Measurements from ENCODE around the gene CPXM1. TPM values are rescaled to one million over a fixed set of nuclear protein-coding genes. Genes with fewer than 3 reads are reported as not detected.

The CPXM1 gene
- total and polyA plus RNA-seq, 4 donors: 0.08 to 5.5 (median 0.16) TPM

- Histone ChIP-seq H3K9me3 (ENCODE audit: control insufficient read depth in 4 of 4, low read length in 3 of 4) (no peaks in the 10 kb centered on the region), H3K9ac (ENCODE audit: low read depth in 1 of 2, low read length in 2 of 2) (no peak overlapping the region), H3K4me1 (ENCODE audit: control insufficient read depth in 4 of 4, insufficient read depth in 4 of 4, low read length in 3 of 4) (no peaks in the 10 kb centered on the region), H3K36me3 (ENCODE audit: control insufficient read depth in 4 of 4, insufficient read depth in 3 of 4, low read depth in 1 of 4, low read length in 3 of 4) (no peaks in the 10 kb centered on the region), H3K27me3 (ENCODE audit: control insufficient read depth in 4 of 4, insufficient read depth in 4 of 4, low read length in 3 of 4) (no peaks in the 10 kb centered on the region), H3K27ac (ENCODE audit: low read depth in 1 of 2, low read length in 2 of 2) (no peak overlapping the region), H3K4me3 (ENCODE audit: low read depth in 1 of 3, low read length in 3 of 3) (no peak overlapping the region)
- TF ChIP-seq ZBTB33 (IDR thresholded peaks at IDR 0.05) (no peak), NR2F2 (IDR thresholded peaks at IDR 0.05) (no peak), HNF4G (IDR thresholded peaks at IDR 0.05) (no peak), JUND (IDR thresholded peaks at IDR 0.05) (no peak), YY1 (IDR thresholded peaks at IDR 0.05) (no peak), TAF1 (conservative IDR thresholded peaks at IDR 0.05) (no peak), REST (IDR thresholded peaks at IDR 0.05) (no peak), FOXA1 (IDR thresholded peaks at IDR 0.05) (no peak)
- no peak for DNase-seq (ENCODE audit: low spot score)
- WGBS: 89% methylated on average over 7 of the region's 7 CpGs
Measured at GRCh38 chr20:2760297-2760951, 40.0 kb downstream of the CPXM1 start.

DNA sequence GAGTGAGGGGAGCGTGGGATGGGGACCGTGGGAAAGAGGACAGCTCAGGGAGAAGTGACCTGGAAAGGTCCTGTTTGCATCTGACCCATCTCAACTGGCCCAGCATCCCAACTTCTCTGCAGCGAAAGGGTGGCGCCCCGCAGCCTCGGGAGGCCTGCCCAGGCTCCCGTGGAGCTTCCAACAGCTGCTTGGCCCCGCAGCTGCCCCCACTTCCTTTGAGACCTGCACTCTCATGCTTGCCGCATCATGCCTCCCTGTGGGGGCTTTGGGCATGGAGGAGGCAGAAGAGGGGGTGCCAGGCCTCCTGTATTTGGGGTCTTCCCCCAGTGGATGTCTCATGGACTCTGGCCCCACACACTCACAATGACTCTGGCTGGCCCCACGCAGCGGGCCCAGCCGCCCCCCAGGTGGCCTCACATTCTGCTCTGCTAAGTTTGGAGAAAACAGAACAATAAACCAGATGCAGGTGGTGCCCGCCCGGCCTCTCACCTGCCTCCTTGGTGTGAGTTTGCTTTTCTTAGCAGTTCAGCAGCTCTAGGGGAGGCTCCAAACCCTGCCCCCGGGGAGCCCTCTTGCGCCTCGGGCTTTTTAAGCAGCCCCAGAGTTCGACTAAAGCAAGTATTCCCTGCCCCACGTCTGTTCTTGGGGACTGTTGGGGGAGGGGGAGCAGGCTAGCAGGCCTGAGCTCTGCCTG, 40.7 kb downstream of the CPXM1 start:
- Histone ChIP-seq H3K9ac (ENCODE audit: low read depth in 1 of 2, low read length in 2 of 2) (no peak overlapping the region), H3K36me3 (ENCODE audit: control insufficient read depth in 4 of 4, insufficient read depth in 3 of 4, low read depth in 1 of 4, low read length in 3 of 4) (no peaks in the 10 kb centered on the region), H3K27me3 (ENCODE audit: control insufficient read depth in 4 of 4, insufficient read depth in 4 of 4, low read length in 3 of 4) (no peaks in the 10 kb centered on the region), H3K9me3 (ENCODE audit: control insufficient read depth in 4 of 4, low read length in 3 of 4) (no peaks in the 10 kb centered on the region), H3K4me3 (ENCODE audit: low read depth in 1 of 3, low read length in 3 of 3) (no peak overlapping the region), H3K4me1 (ENCODE audit: control insufficient read depth in 4 of 4, insufficient read depth in 4 of 4, low read length in 3 of 4) (no peaks in the 10 kb centered on the region), H3K27ac (ENCODE audit: low read depth in 1 of 2, low read length in 2 of 2) (no peak overlapping the region)
- no peak for DNase-seq (ENCODE audit: low spot score)
- 86% methylated on average over 19 of the region's 19 CpGs for WGBS
- TF ChIP-seq EGR1 (IDR thresholded peaks at IDR 0.05; ENCODE audit: low read depth in 2 of 2): no peak
- no peak for TF ChIP-seq HNF4G (IDR thresholded peaks at IDR 0.05)
- TF ChIP-seq FOXA1 (IDR thresholded peaks at IDR 0.05): no peak
- no peak for TF ChIP-seq FOXA2 (IDR thresholded peaks at IDR 0.05)
- TF ChIP-seq, protein P1, sequence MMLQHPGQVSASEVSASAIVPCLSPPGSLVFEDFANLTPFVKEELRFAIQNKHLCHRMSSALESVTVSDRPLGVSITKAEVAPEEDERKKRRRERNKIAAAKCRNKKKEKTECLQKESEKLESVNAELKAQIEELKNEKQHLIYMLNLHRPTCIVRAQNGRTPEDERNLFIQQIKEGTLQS (IDR thresholded peaks at IDR 0.05): no peak
- no peak for TF ChIP-seq REST (IDR thresholded peaks at IDR 0.05)
- TF ChIP-seq CTCF (IDR thresholded peaks at IDR 0.05; ENCODE audit: low read depth, low read length, missing input control): no peak
- TF ChIP-seq YY1 (IDR thresholded peaks at IDR 0.05): no peak
- TF ChIP-seq RXRA (IDR thresholded peaks at IDR 0.05): no peak
- no peak for TF ChIP-seq SP1 (IDR thresholded peaks at IDR 0.05)
- TF ChIP-seq, protein P2, sequence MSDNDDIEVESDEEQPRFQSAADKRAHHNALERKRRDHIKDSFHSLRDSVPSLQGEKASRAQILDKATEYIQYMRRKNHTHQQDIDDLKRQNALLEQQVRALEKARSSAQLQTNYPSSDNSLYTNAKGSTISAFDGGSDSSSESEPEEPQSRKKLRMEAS (IDR thresholded peaks at IDR 0.05): no peak
- no peak for TF ChIP-seq JUND (IDR thresholded peaks at IDR 0.05)
- no peak for TF ChIP-seq HNF4A (conservative IDR thresholded peaks at IDR 0.05)
- TF ChIP-seq GABPA (IDR thresholded peaks at IDR 0.05 in 1 of 2, conservative IDR thresholded peaks at IDR 0.05 in 1 of 2): no peak
- no peak for TF ChIP-seq TAF1 (conservative IDR thresholded peaks at IDR 0.05)
- TF ChIP-seq NR2F2 (IDR thresholded peaks at IDR 0.05): no peak
- no peak for TF ChIP-seq RAD21 (IDR thresholded peaks at IDR 0.05)

All from liver (tissue), 9 donors.